GM21447 (cell line): Measurements from ENCODE around the gene KLK6.

Source experiments
- ATAC-seq: cut with Tn5 transposase; IDR thresholded peaks from one replicate; pipeline ENCODE4 v1.9.1; 2021; ENCODE audit not compliant: unreplicated experiment

Gene KLK6

DNA sequence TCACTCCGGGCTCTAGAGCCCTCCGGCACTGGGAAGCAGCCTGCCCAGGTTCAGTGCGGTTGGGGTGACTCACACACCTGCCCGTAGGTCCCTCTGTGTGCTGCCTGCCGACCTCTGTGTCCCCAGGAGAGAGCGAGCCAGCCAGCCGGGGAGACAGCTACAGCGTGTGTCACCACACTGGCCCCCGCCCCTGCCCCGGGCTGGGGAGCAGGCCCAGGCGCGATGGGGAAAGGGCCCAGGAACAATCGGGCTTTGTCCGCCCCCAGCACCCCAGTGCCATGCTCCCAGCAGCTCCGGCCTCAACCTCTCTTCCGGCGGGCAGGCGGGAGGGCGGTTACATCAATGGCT is at the start of gene KLK6:
Gene KLK6 (minus strand): TSS at position 179 of the 348 bp plus-strand sequence. CDS start 1,487 bp downstream, outside the sequence.
- no peak for ATAC-seq

DNA sequence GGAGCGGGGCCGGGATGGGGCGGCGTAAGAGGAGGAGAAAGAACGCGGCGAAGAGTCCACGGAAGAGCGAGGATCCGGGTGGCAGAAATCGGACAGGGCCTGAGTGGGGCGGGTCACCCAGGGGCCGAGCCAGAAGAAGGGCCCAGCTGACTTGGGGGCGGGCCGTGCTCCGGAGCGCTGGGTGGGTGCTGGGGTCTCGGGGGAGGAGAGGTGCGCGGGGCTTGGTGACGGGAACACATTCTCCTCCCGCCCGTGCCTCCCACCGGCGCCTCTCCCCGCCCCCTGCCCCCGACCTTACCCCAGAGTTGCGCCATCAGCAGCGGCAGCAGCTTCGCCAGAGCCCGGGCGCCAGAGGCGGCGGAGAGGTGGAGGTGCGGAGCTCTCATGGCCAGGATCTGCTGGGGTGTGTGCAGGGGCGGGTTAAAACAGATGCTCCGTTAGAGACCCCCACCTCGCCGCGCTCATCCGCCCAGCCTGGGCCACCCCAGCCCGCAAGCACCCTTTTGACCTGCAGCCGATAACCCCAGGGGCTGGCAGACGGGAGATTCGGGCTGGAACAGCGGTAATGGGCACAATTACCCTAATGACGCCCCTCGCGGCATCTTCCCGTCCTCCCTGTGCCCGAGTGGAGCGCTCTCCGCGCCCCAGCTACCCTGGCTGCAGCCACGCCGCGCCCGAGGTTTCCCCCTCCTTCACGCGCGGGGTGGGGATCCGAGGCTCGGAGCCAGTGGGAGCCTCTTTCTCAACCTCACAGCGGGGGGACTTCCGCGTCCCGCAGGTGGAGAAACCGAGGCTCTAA is 49.6 kb upstream of the KLK6 start:
- no peak for ATAC-seq

DNA sequence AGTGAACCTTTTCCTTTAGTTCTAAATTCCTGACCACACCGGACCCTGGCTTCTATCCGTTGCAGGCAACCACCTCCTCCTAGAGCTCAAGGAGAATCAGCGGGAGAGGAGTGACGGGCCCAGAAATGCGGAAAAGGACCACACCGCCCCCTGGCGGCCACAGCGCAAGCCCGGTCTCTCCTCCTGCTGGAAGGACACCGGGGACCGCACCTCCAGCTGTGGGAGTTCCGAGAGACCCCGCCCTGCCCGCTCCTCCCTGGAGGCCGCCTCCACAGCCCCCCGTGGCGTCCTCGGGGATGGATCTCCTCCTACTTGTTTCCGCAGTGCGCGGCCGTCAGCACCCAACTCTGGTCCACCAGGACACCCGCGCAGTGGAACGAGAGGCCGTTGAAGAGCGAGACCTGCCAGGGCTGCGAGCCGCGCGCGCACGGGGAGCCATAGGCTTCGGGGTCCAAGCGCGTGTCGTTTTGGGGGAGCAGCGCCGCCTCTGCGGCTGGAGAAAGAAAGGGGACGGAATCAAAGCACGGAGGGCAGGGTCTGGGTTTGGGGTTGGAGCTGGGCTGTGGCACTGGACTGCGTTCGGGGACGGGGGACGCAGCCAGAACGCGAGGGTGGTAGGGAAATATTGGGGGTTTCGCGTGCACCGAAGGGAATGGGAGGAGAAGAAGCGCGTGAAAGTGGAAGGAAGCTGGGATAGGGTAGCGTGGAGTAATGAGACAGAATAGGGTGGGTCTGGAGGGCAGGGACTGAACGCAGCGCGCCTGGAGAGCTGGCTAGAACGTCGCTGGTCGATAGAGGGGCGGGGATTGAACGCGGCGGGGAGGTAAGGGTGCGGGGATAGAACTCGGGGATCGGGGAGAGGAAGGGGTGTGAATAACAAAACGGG is 47.6 kb upstream of the KLK6 start:
- ATAC-seq, result no peak

DNA sequence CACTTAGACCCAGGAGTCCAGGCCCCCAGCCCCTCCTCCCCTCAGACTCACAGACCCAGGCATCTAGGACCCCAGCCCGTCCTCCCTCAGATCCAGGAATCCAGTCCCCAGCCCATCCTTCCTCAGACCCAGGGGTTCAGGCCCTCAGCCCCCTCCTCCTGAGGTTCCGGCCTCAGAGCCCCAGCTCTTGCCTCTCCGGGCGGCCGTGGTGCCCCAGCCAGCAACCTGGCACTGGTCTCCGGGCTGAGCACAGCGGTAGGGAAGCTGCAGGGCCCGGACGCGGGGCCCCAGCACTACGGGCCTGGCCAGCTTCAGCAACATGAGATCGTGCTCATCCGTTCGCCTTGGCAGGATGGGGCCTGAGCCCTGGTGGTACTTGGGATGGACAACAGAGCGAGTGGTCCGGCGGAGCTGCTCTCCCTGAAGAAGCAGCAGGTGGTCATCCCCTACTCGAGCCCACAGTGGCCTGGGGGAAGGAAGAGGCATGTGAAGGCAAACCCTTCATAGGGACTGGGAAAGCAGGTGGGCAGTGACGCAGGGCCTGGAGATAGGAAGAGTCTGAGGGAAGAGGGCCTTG is 46.4 kb upstream of the KLK6 start:
- no peak for ATAC-seq

DNA sequence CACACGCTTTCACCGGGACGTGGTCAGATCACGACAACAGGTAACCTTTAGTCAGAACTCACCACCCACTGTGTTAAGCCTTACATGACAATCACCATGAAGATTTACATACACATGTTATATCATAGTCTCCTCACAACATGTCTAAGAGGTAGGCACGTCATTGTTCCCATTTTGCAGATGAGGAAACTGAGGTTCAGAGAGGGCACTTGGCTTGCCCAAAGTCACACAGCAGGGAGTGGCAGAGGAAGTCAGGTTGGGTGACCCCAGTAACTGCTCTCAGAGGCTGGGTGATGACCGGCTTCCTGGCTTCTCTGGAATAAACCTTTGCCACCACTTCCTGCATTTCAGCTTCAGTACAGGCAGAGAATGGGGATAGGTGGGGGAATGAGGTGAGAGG is 44.9 kb upstream of the KLK6 start:
- ATAC-seq, result no peak

DNA sequence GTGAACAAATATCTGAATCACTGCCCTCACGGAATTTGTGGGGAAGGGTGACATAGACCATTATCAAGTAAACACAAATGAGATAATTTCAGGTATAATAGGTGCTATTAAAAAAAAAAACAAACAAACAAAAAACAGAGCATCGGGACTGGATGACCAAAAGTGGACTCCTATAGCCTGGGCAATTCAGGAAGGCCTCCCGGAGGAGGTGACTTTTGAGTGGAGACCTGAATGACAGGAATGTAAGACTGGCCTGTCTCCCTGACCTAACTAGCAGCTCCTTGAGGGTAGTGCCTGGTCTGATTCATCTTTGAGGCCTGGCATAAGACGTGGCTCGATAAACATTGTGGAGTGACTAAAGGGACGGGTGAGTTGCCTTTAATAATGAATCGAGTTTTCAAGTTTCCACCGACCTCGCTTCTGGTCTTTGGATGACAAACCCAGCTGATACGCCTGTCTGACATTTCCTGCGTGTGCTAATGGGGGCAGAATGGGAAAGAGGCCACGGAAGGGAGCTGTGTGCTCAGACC is 43.3 kb upstream of the KLK6 start:
- no peak for ATAC-seq

DNA sequence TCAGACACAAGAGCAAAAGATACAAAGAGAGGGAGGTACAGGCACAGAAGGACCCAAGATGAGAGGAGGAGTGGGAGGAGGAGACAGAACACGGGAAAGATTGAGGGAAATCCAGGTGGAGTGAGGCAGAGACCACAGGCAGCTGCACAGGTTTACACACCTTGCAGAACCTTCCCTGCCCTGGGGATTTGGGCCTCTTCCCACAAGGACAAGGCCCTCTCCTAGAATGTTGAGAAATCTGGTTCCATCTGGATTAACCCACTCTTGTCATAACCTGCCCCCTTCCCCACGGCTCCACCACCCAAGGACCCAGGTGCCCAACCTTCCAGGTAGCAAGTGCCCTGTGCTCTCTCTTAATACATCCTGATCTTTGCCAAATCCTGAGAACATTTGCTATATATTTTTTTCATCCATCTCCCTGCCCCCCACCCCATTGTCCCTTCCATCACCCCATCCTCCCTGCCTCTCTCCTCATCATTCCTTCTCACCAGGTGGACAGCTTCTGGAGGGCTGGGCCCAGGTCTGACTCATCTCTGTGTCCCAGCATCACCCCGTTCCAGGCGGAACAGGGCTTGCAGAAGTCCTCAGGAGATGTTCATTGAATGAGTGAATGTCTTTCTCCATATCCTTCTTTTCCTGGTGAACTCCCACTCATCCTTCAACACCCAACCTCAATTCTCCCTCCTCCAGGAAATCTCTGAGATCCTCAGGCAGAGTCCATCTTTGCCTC is 40.8 kb upstream of the KLK6 start:
- ATAC-seq, result no peak

DNA sequence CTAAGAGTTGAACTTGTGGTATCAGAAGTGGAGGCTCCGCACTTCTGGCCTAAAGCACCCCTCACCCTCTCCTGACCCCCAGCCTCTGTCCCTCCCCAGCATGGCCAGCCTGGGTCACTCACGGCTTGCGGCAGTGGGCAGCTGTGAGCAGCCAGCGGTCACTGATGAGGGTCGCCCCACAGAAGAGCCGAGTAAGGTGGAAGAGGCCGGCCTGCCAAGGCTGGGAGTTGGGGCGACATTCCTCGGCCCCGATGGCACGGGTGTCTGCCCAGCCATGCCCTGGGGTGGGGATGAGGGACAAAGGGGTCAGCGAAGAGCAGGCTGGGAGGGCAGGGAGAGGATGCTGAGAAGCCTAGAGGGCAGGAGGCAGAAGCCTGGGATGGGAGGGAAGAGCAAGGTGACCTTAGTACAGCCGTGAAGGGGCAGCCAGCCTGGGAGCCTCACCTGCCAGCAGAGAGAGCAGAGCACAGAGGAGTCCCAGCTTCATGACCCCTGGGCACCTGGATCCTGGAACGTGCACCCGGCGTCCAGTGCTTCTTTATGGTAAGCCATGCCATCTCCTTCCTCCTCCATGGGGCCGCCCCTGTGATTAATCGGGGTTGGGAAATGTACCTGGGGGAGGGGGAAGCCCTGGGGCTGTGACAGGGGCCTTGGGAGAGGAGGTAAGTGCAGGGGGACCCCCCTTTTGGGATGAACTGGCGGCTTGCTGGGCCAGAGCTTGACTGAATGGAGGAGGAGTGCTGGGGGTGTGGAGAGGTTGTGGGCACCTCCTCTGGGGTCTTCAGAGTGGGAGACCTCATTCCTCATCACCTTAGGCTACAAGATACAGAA is 39.9 kb upstream of the KLK6 start:
- no peak for ATAC-seq

DNA sequence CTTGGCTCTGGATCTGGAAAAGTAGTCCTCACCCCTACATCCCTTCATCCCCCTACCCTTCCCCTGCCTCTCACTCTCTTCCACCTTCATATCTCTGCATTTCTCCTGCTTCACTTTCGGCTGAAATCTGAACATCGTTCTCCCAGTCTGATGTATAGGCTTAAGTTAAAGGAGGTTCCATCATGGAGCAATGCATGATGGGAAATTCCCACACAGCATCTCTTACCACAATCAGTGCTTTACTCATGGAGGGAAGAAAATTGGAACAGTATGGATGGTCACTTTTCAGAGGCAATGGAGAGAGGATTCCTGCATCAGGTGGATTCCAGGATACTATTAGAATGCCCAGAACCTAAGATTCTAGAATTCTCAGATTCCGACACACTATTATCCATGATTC is 38.1 kb upstream of the KLK6 start:
- ATAC-seq, result no peak

DNA sequence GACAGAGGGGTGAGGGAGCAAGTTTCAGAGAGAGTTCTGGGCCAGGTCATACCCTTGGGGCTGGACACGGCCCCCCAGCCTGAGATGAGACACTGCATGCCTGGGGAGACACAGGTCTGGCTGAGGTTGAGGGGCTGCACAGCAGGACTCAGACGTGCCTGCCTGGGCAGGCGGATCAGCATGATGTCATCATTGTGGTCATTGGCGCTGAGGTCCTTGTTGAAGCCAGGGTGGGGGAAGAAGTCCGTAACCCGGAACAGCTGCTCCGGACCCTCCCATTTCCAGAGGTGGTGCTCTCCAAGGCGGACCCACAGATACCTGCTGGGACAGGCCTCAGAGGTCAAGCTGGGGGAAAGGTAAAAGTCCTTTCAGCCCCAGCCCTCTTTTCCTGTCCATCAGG is 37.0 kb upstream of the KLK6 start:
- ATAC-seq, result no peak

DNA sequence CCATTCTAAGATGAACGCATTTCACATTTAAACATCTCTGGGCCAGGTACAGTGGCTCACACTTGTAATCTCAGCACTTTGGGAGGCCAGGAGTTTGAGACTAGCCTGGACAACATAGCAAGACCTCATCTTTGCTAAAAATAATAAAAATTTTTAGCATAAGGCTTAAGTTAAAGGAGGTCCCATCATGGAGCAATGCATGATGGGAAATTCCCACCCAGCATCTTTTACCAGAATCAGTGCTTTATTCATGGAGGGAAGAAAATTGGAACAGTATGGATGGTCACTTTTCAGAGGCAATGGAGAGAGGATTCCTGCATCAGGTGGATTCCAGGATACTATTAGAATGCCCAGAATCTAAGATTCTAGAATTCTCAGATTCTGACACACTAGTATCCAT is 35.9 kb upstream of the KLK6 start:
- no peak for ATAC-seq

DNA sequence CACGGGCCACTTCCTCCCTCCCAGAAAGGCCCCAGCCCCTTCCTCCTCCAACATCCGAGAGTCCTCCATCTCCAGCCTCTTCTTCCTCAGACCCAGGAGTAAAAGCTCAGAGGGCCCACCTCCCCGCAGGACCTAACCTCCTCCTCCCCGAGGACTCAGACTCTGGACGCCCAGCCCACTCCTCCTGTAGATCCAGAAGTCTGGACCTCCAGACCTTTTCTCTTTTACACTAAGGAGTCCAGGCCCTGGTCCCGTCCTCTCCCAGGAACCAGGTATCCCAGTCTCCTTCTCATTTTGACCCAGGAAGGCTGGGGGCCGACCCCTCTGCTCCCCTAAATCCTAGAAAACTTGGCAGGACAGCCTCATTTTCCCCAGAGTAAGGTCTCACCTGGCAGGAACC is 33.9 kb upstream of the KLK6 start:
- no peak for ATAC-seq

DNA sequence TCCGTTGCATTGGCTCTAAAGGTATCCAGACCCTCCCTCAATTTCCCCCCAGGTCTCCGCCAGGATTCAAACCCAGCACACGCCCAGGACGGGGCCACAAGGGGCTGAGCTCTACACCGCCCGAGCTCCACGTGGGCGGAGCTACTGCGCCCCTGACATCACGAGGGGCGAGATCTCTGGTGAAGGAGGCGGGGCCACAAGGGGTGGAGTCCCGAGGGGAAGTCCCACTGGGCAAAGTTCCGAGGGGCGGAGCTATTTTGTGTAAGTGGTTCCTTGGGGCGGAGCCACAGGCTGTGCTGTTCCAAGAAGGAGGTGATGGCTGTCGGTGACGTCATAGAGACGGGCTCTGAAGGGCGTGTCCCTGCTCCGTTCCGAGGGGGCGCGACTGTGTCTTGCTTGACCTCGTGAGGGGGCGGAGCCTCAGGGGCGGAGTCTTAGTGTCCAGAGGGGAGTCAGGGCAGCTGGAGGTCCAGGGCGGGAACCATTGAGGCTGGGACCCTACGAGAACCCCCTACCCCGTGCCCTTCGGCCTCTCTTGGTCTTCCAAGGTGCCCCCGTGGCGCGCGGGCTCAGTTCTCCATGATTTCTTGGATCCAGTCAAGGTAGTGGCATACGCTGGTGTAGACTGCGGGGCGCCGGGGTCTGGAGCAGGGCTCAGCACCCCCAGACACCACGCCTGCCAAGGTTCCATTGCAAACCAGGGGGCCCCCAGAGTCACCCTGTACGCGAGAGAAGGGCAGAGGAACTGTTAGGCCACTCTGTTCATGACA is 33.3 kb upstream of the KLK6 start:
- no peak for ATAC-seq

DNA sequence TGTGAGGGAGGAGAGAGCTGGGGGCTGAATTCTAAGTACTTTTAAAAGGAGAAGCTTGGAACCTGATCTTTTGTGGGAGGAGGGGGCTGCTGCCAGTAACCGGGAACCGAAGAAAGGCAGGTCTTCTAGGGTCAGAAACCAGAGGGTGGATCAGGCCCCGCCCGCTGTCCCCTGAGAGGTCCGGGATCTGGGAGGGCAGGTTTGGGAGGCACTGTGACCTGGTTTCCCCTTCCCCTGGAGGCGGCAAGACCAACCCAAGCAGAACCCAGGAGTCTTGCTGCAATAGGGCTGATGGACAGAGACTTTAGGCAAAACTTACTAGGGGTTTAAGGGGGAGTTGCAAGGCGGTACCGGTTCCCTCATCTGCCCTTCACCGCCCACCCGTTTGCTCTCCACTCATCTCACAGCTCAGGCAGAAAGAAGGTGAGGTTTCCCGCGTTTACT is 32.7 kb upstream of the KLK6 start:
- ATAC-seq, result no peak

DNA sequence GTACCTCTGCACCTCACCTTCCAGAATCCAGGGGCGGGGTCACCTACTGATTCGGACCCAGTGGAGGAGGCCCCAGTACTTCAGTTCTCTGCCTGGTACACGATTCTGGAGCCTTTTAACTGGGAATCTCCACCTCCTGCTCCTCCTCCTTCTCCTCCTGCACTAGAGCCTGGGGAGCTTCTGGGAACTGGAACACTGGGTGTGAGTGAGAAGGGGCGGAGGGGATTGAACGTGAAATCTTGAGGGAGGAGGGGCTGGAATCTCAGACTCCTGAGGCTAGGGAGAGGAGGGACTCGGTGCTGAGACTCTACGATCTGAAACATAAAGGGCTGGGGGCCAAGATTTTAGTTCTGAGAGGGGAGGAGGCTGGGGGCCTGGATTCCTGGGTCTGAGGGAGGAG is 32.1 kb upstream of the KLK6 start, which contains the start of gene KLK8:
Gene KLK8 (minus strand): TSS at position 90 of the 400 bp plus-strand sequence. CDS start 437 bp downstream, outside the sequence.
- ATAC-seq, result no peak

DNA sequence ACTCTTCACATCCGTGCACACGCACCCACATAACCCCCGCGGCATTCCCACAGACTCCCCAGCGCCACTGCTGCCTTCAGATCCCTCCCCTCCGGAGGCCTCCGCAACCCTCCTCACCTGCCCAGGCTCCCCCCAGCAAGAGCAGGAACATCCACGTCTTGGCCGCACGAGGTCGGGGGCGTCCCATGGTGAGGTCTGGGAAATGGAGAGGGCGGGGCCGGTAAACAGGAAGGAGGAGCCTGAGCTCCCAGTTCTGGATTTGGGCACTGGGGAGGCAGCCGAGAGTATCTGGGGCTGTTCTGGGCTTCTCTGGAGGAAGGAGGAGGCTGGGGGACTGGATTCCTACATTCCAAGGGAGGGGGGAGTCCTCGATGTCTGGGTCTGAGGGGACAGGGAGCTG is 31.6 kb upstream of the KLK6 start:
- ATAC-seq, result no peak

DNA sequence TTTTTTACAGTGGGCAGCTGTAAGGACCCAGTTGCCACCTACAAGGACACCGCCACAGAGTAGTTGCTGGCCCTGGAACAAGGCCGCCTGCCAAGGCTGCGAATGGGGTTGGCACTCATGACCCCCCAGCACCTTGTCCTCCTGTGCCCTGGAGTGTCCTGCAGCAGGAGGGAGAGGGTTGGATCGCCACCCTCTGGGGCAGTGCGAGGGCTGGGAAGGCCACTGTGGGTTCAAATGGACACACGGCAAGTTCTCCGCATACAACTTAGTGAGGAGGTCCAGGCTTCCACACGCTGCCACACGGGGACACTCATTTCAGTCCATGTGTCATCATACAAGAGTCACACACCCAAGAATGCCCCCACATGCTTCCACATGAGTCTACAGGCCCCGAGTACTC is 31.0 kb upstream of the KLK6 start:
- no peak for ATAC-seq

DNA sequence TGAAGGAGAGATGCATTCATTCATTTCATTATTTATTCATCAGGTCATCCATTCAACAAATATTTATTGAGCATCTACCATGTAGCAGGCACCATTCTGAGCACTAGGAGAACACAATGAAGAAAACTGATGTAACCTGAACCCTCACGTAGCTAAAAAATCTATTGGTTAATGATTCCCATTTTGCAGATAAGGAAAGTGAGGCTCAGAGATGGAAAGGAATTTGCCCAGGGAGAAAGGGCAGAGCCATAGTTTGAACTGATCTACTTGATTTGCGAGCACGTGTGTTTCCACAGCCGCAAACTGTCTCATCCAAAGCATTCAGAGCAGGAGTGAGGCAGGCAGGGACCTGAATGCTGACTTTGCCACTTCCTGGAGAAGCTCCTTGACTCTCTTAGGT is 29.3 kb upstream of the KLK6 start:
- no peak for ATAC-seq

DNA sequence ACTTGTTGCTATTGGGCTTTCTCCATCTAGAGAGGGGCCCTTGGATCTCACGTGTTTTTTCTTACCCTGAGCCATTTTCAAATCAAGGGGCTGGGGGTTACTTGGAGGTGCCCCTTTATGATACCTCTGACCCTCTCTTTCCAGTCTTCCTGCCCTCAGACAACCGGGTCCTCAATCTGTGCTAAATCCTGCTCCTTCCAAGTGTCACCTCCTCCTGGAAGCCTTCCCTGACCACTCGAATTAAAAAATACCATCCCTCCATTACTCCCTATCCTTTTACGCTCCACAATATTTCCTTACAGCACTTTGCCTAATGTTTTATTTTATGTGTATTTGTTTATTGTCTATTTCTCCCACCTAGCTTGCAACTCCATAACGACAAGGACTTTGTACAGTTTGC is 28.7 kb upstream of the KLK6 start:
- no peak for ATAC-seq
